Panc1 (cell line): ENCODE measurements around the gene TRAM1L1. TPM values are rescaled to one million over a fixed set of nuclear protein-coding genes. Genes with fewer than 3 reads are reported as not detected.

Experiments used
- ATAC-seq: fragments of 200-7000 bp; cut with Tn5 transposase; 2 replicates; pipeline ENCODE4 v1.9.1; 2020; ENCODE audit warnings: mild to moderate bottlenecking, moderate library complexity
- BruUV-seq: library from RNA; stranded (reverse); fragments of 400-500 nt; replicated peaks from 2 replicates; lab custom pipeline; 2021; lab: Mats Ljungman, UMichigan
- CTCF ChIA-PET: fragments of 300-600 bp; sonication (Branson Sonifier 250); formaldehyde crosslinking; loops from one replicate; lab custom pipeline; 2022; ENCODE audit warnings: antibody characterized with exemption; lab: Charles Lee
- POLR2A ChIA-PET: fragments of 300-600 bp; sonication (Branson Sonifier 250); formaldehyde crosslinking; loops from one replicate; lab custom pipeline; 2022; ENCODE audit warnings: antibody characterized with exemption; lab: Charles Lee
- DNase-seq: peaks from one replicate; pipeline ENCODE4 v3.0.0-alpha.2; 2010; ENCODE audit warnings: low read depth, low spot score
- H3K27ac ChIP-seq: 2 replicates; pipeline ENCODE4 v1.5.1; 2011; ENCODE audit warnings: mild to moderate bottlenecking, low read length, inconsistent platforms
- H3K27me3 ChIP-seq: fragments of 200-500 bp; sonication (Bioruptor generic); 2 replicates; pipeline ENCODE4 v1.6.0; 2014; ENCODE audit warnings: low read length, inconsistent platforms; ENCODE audit not compliant: control insufficient read depth, insufficient read depth
- H3K36me3 ChIP-seq: fragments of 200-500 bp; sonication (Bioruptor generic); 2 replicates; pipeline ENCODE4 v1.5.1; 2014; ENCODE audit warnings: inconsistent platforms, mild to moderate bottlenecking, low read length, moderate library complexity; ENCODE audit not compliant: control insufficient read depth, insufficient read depth
- H3K4me1 ChIP-seq: 2 replicates; pipeline ENCODE4 v1.5.1; 2011; ENCODE audit warnings: inconsistent platforms, mild to moderate bottlenecking, low read length, moderate library complexity; ENCODE audit not compliant: control insufficient read depth, insufficient read depth
- H3K4me3 ChIP-seq, 2 experiments: 2 replicates each; pipeline ENCODE4 v1.5.1; 2011 to 2012; ENCODE audit warnings: low read depth in 2 of 2, low read length in 2 of 2, mild to moderate bottlenecking in 2 of 2, inconsistent platforms in 1 of 2, moderate library complexity in 1 of 2
- H3K9me3 ChIP-seq: fragments of 200-500 bp; sonication (Bioruptor generic); 2 replicates; pipeline ENCODE4 v1.5.1; 2014; ENCODE audit warnings: low read depth, mild to moderate bottlenecking, inconsistent platforms, low read length, moderate library complexity; ENCODE audit not compliant: control insufficient read depth, insufficient read depth
- POLR2AphosphoS5 ChIP-seq: IDR thresholded peaks from 2 replicates; pipeline ENCODE4 v1.6.1; 2012; ENCODE audit warnings: mild to moderate bottlenecking, low read depth, low read length, moderate library complexity
- SIN3A ChIP-seq: IDR thresholded peaks from 2 replicates; pipeline ENCODE4 v1.6.1; 2012; ENCODE audit warnings: low read depth, mild to moderate bottlenecking, low read length, moderate library complexity, borderline replicate concordance; ENCODE audit not compliant: insufficient read depth
- TCF7L2 ChIP-seq: IDR thresholded peaks from 2 replicates; pipeline ENCODE4 v1.6.1; 2011; ENCODE audit warnings: mild to moderate bottlenecking, low read depth, low read length, inconsistent platforms
- in situ Hi-C: cut with HindIII; loops from 2 replicates; pipeline ENCODE4 v1.10.0; 2016; ENCODE audit warnings: low sequenced_read_pairs, low pct_unique_long_range_greater_than_20kb
- intact Hi-C: fragments of 100-400 bp; cut with micrococcal nuclease; formaldehyde crosslinking; loops from one replicate; pipeline ENCODE4 v1.10.0; 2022; ENCODE audit not compliant: unreplicated experiment
- total RNA-seq: library from RNA; stranded (reverse); gene quantifications from one replicate; pipeline ENCODE4 v1.2.1, GENCODE V29; 2021; ENCODE audit not compliant: unreplicated experiment
- TF ChIP-seq, protein P1 (sequence below), 2 experiments: IDR thresholded peaks; 2 replicates each; pipeline ENCODE4 v1.6.1; 2011 to 2012; ENCODE audit warnings: low read depth in 2 of 2, control low read depth in 1 of 2, low read length in 1 of 2, mild to moderate bottlenecking in 1 of 2, moderate library complexity in 1 of 2; ENCODE audit not compliant: insufficient read depth in 1 of 2
- TF ChIP-seq, protein P2 (sequence below): fragments of 450-650 bp; IDR thresholded peaks from 2 replicates; pipeline ENCODE4 v1.5.1; 2017; ENCODE audit warnings: mild to moderate bottlenecking

TRAM1L1 gene
- total RNA-seq, 1 experiment from 2014 or later, result 0.72 TPM

DNA sequence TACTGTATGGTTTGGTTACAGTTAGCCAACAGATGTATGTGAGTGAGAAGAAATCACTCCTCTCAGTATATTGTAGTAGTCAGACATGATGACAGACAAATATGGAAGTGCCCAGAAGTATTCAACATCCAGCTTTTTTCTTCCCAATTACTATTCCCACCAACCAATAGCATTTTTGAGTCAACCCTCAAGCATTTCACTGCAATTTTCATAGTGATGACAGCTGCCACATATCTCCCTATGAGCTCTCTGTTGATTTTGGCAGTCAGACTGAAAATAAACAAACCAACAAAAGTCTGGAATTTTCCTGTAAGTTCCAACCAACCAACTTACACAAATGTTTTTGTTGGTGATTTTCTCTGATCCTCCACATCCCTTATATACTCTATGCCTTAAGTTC is 8.2 kb upstream of the TRAM1L1 start:
- POLR2A ChIA-PET, result no interaction called here
- H3K36me3 ChIP-seq, result no peaks in the 10 kb centered on the region
- BruUV-seq, result no TSS peak
- CTCF ChIA-PET, result no interaction called here
- no peaks in the 10 kb centered on the region for H3K9me3 ChIP-seq
- in situ Hi-C loops, result no loop called here
- intact Hi-C loops, result no loop called here
- no peak overlapping the region for H3K4me3 ChIP-seq
- no peak for DNase-seq
- no peak for ATAC-seq
- H3K4me1 ChIP-seq, result no peaks in the 10 kb centered on the region
- TF ChIP-seq, protein P1, sequence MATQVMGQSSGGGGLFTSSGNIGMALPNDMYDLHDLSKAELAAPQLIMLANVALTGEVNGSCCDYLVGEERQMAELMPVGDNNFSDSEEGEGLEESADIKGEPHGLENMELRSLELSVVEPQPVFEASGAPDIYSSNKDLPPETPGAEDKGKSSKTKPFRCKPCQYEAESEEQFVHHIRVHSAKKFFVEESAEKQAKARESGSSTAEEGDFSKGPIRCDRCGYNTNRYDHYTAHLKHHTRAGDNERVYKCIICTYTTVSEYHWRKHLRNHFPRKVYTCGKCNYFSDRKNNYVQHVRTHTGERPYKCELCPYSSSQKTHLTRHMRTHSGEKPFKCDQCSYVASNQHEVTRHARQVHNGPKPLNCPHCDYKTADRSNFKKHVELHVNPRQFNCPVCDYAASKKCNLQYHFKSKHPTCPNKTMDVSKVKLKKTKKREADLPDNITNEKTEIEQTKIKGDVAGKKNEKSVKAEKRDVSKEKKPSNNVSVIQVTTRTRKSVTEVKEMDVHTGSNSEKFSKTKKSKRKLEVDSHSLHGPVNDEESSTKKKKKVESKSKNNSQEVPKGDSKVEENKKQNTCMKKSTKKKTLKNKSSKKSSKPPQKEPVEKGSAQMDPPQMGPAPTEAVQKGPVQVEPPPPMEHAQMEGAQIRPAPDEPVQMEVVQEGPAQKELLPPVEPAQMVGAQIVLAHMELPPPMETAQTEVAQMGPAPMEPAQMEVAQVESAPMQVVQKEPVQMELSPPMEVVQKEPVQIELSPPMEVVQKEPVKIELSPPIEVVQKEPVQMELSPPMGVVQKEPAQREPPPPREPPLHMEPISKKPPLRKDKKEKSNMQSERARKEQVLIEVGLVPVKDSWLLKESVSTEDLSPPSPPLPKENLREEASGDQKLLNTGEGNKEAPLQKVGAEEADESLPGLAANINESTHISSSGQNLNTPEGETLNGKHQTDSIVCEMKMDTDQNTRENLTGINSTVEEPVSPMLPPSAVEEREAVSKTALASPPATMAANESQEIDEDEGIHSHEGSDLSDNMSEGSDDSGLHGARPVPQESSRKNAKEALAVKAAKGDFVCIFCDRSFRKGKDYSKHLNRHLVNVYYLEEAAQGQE (IDR thresholded peaks at IDR 0.05; ENCODE audit: insufficient read depth in 1 of 2, low read depth in 2 of 2, low read length in 1 of 2), result no peak
- TF ChIP-seq SIN3A (no peak), TCF7L2 (no peak), POLR2AphosphoS5 (no peak)
- TF ChIP-seq, protein P2, sequence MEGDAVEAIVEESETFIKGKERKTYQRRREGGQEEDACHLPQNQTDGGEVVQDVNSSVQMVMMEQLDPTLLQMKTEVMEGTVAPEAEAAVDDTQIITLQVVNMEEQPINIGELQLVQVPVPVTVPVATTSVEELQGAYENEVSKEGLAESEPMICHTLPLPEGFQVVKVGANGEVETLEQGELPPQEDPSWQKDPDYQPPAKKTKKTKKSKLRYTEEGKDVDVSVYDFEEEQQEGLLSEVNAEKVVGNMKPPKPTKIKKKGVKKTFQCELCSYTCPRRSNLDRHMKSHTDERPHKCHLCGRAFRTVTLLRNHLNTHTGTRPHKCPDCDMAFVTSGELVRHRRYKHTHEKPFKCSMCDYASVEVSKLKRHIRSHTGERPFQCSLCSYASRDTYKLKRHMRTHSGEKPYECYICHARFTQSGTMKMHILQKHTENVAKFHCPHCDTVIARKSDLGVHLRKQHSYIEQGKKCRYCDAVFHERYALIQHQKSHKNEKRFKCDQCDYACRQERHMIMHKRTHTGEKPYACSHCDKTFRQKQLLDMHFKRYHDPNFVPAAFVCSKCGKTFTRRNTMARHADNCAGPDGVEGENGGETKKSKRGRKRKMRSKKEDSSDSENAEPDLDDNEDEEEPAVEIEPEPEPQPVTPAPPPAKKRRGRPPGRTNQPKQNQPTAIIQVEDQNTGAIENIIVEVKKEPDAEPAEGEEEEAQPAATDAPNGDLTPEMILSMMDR, result no peak
- H3K27ac ChIP-seq, result no peak overlapping the region
- no peaks in the 10 kb centered on the region for H3K27me3 ChIP-seq

DNA sequence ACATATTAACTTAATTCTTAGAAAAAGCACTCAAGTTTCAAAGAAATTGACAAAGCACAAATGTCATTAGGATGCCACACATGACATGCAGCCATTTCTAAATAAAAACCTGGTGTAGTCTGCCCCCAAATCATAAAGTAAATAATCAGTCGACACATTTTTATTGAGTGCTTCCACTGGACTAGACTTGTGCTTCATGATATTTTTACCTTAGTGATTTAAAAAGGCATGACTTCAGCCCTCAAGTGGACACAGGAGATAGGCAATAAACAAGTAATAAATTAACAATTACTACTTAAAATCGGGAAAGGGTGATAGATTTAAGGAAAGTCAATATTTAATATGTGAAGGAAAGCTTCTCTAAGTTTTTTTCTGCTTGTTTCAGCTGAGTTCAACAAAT is 7.6 kb downstream of the TRAM1L1 start:
- TF ChIP-seq SIN3A (no peak), POLR2AphosphoS5 (no peak), TCF7L2 (no peak)
- TF ChIP-seq, protein P2, result no peak
- TF ChIP-seq, protein P1 (IDR thresholded peaks at IDR 0.05; ENCODE audit: insufficient read depth in 1 of 2, low read depth in 2 of 2, low read length in 1 of 2), result no peak
- Histone ChIP-seq H3K4me1 (no peaks in the 10 kb centered on the region), H3K27me3 (no peaks in the 10 kb centered on the region), H3K36me3 (no peaks in the 10 kb centered on the region), H3K27ac (no peak overlapping the region), H3K9me3 (no peaks in the 10 kb centered on the region), H3K4me3 (no peak overlapping the region)
- CTCF ChIA-PET, result no interaction called here
- intact Hi-C loops (no loop called here), in situ Hi-C loops (no loop called here)
- ATAC-seq, result no peak
- BruUV-seq, result no TSS peak
- DNase-seq, result no peak
- POLR2A ChIA-PET, result no interaction called here
